SU-DHL-6 (cell line): ENCODE data around the gene DMAC1.

Source experiments
- EZH2phosphoT487 ChIP-seq: fragments of 200-600 bp; sonication (generic), shearing (Covaris generic); conservative IDR thresholded peaks from 2 replicates; pipeline ENCODE4 v1.6.1; 2018; ENCODE audit warnings: mild to moderate bottlenecking, antibody characterized with exemption, low read length, moderate library complexity, mixed read lengths
- TF ChIP-seq, protein P1 (sequence below): fragments of 200-600 bp; sonication (generic); IDR thresholded peaks from one replicate; pipeline ENCODE4 v1.5.1; 2017; ENCODE audit warnings: antibody characterized with exemption, mild to moderate bottlenecking, low read length, moderate library complexity; ENCODE audit not compliant: insufficient read depth, poor library complexity, severe bottlenecking

DNA sequence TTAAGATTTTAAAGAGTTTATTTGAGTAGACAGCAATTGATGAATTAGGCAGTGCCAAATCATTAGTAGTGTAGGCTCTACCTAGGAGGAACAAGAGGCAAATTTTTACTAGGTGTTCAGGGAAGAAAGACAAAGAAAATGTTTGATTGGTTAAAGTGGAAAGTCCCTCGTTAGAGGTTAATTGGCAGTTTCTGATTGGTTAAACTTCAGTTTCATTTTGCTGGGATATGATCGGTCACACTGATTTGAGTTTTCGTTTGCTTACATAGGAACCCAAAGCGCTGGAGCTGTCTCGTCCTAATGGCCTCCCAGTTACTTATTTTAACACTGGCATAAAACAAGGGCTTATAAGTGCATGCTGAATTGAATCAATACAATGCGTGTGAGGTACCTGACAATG lies 15.1 kb downstream of the DMAC1 start:
- TF ChIP-seq, protein P1, sequence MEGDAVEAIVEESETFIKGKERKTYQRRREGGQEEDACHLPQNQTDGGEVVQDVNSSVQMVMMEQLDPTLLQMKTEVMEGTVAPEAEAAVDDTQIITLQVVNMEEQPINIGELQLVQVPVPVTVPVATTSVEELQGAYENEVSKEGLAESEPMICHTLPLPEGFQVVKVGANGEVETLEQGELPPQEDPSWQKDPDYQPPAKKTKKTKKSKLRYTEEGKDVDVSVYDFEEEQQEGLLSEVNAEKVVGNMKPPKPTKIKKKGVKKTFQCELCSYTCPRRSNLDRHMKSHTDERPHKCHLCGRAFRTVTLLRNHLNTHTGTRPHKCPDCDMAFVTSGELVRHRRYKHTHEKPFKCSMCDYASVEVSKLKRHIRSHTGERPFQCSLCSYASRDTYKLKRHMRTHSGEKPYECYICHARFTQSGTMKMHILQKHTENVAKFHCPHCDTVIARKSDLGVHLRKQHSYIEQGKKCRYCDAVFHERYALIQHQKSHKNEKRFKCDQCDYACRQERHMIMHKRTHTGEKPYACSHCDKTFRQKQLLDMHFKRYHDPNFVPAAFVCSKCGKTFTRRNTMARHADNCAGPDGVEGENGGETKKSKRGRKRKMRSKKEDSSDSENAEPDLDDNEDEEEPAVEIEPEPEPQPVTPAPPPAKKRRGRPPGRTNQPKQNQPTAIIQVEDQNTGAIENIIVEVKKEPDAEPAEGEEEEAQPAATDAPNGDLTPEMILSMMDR = no peak
- no peak for TF ChIP-seq EZH2phosphoT487
